Inferior parietal cortex (tissue), 1 donor: Measurements from ENCODE around the gene ORM1.

Experiments used
- DNase-seq: peaks from one replicate; pipeline ENCODE4 v3.0.0-alpha.2; 2016; ENCODE audit errors: extremely low spot score

Gene ORM1

DNA sequence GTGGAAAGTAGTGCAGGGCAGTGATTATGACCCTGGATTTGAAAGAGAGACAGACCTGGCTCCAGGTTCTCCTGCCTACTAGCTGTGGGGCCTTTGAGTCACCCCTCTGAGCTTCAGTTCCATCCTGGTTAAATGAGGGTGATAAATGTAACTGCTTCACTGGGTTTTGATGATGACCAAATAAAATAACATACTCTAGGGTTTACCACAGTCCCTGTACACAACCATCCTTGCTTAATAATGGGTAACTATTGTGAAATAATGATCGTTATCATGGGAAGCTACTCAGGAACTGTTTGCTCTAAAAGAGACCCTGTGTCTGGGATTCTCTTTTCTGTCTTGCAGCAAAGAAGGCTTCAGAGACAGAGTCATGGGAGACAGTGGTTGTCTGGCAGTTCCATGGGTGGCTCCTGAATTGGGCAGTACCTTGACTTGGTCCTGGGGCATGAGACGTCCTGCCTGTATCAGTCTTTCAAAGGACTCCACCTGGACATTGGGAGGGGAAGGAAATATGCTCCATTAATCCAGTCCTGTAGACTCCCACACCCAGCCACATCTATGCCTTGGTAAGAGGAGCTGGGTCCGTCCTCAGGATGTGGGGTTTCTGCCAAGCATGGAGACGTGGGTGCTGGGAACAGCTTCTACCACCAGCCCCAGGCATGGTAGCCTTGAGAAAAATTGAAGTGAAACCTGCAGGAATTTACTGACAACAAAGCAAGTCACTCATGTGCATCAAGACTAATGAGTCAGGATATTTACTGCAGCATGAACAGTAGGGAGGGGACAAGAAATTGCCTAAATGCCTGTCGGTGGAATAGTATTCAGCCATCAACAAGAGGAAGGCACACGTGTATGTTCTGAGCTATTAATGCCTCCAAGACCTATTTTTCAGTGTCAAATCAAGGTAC, 41.5 kb downstream of the ORM1 start:
- DNase-seq: no peak

GRCh38 chr9:114365194-114365593, 42.3 kb downstream of the ORM1 start:
- no peak for DNase-seq

DNA sequence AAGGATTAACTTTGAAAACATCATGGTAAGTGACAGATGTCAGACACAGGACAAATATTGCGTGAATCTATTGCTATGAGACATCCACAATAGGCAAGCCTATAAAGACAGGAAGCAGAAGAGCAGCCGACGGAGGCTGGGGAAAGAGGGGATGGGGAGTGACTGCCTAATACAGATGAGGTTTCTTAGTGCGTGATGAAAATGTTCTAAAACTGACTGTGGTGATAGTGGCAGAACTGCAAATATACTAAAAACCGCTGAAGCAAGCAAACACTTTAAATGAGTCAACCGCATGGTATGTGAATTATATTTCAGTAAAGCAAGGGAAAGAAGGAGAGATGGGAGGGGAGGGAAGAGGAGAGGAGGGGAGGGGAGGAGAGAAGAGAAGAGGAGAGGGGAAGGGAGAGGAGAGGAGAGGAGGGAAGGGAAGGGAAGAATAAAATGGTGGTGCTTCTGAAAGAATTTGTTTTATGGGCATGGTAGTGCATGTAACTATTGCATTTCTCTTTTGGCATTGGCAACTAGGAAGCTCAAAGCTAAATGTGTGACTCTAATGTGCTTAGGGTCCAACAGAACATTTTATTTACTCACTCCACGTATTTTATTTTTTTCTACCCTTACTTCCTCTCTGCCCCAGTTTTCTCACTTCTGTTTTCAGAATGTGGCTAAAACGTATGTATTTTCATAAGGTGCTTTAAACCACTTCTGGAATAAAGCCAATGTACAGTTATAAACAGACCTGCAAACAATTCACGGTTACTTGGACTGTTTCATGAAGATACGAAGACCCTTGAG, 43.6 kb downstream of the ORM1 start:
- no peak for DNase-seq

GRCh38 chr9:114367366-114367765, 44.5 kb downstream of the ORM1 start:
- DNase-seq: no peak

GRCh38 chr9:114367772-114368569, 45.1 kb downstream of the ORM1 start:
- no peak for DNase-seq

DNA sequence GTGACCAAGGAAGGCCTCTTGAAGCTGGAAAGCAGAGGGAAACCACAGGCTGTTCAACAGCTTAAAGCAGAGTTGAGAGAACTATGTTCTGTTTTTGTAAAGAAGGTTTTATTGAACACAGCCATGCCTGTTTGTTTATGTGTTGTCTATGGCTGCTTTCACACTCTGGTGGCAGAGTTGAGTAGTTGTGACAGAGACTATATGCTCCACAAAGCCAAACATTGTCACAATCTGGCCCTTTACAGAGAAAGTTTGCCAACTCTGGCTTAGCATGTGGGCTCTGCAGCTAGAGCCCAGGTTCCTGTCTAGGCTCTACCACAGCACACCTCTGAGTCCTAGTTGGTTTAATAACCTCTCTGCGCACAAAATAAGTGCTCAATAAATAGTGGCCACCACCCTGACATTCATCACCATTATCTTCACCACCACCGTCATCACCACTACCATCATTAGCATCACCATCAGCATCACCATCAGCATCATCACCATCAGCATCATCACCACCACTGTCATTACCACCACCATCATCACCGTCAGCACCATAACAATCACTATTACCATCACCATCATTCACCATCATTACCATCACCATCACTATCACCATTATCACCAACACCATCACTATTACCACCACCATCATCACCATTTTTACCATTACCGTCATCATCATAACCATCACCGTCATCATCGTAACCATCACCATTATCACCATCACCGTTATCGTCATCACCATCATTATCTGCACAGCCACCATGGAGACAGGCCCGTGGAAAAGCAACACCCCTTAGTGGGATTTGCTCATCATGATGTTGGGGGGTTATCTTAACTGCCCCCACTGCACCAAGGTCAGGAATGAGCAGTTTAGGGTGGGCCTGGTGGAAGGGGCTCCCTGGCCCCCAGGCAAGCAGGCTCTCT, 46.6 kb downstream of the ORM1 start:
- DNase-seq: no peak

DNA sequence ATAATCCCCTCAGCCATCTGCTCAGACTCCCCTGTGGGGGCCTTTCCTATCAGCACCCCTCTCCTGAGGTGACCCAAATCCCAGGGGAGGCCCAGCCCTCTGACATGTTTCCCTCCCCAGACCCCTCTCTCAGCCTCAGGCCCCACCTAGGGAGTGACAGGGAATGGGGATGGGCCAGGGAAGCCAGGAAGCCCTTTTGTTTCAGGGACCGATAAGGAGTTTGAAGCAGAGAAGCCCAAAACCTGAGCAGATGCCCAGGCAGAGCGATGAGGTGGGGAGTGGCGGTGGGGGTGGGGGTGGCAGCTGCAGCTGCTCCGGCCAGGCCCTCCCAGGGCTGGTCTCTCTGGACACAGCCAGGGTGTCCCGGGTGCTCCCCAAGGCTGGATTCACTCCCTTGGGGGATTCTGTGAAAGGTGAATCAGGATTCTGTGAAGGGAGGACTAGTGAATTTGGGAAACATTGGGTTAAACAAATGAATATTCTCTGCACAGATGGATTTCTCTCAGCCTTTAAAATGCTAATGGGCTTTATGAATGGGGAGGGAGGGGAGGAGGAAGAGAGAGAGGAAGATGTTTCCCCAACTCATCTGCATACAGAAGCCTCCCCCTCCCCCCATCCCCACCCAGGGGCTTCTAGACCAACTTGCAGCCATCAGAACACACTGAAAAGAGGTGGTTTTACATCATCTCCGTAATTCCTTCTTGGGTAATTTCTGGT, 47.5 kb downstream of the ORM1 start:
- DNase-seq: no peak

- DNase-seq: peak; percentile 76
These were observed 48.0 kb downstream of the ORM1 start for GRCh38 chr9:114370968-114371320.

- no peak for DNase-seq
These were observed 48.5 kb downstream of the ORM1 start for GRCh38 chr9:114371343-114371944.

DNA sequence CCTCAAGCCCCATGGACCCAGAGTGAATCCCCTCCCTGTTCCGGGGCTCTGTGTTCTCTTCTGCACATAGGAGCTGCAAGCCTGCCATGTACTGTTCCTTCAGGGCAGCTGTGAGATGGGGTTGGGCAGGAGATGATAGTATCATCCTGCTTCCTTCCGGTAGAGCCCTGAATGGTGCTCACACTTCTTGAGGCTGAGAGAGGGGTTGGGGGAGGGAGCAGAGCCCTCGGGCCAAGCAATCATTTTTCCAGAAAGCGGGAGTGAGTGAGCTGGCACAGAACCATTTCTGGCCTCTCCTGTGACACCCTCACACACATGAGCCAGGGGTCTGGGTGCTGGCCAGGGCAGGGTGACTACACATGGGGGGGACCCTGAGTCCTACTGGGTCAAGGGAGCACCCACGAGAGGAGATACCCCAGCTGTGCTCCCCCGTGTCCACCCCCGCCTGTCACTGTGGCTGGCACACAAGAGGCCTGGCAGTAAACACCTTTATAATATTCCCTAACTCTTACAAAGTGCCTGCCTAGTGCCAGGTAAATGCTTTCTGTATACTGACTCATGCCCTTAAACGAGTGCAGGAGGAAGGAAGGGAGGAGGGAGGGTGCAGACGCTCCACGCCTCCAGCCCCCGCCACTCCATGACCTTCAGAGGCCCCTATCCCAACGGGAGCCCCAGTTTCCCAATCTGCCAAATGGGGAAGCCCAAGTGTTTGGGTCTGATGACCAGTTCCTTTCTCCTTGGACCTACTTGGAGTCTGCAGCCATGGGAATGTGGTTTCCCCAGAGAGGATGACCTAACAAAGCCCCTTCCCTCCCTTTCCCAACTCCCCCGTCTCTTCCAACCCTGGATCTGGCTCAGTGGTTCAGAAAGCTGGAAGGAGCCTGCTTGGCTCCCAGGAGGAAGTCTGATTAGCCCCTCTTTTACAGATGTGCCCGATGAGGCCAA, 49.3 kb downstream of the ORM1 start:
- no peak for DNase-seq

DNA sequence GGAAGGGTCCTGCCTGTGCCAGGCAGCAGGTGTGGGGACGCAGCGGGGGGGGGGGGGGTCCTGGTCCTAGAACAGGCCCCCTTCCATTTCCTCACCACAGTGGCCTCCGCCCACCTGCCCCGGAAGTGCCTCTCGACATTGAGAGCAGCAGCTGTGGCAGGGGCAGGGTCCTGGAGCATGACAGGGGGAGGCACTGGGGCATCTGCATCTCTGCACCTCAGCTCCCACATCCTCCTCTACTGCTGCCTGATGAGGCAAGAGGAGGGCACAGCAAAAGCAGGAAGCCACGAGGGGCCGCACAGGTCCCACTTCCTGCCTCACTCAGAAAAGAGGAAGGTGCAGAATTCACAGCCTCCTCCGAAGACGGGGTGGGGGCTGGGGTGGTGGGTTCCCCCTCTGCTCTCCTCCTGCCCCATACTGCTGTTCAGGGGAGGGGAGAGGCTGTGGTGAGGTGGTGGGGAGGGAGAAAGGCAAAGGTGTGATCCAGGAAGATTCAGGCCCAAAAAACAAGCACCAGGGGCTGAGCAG, 50.1 kb downstream of the ORM1 start:
- DNase-seq: no peak

DNA sequence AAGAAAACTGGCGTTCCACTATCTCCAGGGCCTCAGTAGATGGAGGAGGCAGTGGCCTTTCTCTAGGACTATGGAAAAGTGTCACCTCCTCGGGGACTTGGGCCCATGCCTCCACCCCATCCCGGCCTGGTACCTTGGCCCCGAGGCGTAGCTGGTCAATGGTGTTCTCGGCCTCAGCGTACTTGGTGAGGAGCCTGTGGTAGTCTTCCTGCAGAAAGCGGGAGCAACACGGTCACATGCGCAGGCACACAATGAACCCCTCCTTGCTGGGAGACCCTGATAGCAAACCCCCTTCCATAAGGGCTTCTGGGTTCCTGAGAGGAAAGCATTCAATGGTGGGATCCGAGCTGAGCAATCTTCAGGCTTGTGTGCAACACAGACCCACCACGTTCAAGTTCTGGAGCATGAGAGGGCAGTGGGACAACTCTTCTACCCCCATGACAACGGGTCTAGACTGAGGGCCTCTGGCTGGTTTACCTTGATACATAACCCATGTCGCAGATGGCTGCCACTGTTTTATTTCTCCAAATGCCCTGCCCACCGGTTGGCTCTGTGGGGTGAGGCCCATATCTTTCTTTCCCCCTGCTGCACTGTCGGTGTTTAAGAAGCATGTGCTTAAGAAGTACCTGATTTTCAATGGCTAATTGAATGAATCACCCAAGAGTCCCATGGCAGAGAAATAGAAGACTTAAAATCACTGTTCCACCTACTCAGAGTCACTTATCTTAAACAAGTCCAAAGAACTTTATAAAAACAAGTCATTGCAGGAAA, 51.2 kb downstream of the ORM1 start:
- DNase-seq: no peak

DNA sequence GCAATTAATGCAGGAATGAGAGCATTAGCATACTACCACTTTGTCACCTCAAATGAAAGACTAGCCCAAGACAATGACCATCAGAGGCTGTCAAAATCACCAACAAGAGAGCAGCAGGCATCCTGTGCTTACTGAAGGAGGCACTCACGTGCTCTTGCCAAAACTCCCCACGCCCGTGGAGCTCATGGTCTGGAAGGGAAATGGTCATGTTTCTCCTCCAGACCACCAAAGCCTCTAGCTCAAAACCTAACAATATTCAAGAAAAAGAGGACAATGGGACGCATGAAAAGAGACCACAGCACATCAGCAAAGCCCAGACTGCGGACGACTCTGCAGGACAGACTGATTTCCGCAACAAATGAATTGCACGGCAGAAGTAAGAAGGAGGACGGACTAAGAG, 52.0 kb downstream of the ORM1 start:
- no peak for DNase-seq

DNA sequence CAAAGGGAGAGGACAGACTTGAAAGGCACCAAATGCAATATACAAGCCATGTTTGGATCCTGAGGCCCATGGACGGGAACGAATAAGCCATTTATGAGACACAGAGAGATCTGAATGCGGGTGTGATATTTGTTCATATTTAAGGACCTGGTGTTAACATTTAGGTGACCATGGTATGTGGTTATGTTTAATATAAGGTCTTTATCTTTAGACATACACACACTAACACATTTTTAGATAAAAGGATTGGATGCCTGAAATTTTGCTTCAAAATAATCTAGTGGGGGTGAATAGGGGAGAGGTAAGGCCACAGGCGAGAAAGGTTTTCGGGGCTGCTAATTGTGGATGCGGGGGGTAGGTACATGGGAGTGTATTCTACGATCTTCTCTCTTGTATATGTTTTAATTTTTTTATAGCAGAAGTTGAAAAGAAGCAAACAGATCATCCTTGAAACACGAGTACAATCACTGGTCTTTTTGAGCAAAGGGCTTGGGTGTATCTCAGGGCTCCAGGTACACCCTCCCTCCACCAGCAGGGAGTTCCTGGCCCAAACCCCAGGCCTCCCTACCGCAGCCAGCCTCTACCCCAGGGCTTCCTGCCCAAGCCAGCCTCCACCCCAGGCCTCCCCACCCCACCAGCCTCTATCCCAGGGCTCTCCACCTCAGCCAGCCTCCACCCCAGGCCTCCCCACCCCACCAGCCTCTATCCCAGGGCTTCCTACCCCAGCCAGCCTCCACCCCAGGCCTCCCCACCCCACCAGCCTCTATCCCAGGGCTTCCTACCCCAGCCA, 52.7 kb downstream of the ORM1 start:
- DNase-seq: no peak
